Endothelial cell of umbilical vein (primary cell): ENCODE data around the gene FAM118B. TPM values are rescaled to one million over a fixed set of nuclear protein-coding genes. Genes with fewer than 3 reads are reported as not detected.

Experiments
- BruUV-seq: library from RNA; stranded (reverse); fragments of 400-500 nt; replicated peaks from 2 replicates; lab custom pipeline; 2021; lab: Mats Ljungman, UMichigan
- CTCF ChIA-PET: fragments of 300-600, 350-600 bp; sonication (Branson Sonifier 250); formaldehyde crosslinking; loops from one replicate; lab custom pipeline; 2021; ENCODE audit warnings: antibody characterized with exemption, inconsistent platforms; lab: Charles Lee
- POLR2A ChIA-PET: fragments of 300-600, 350-600 bp; sonication (Branson Sonifier 250); formaldehyde crosslinking; loops from one replicate; lab custom pipeline; 2021; ENCODE audit warnings: antibody characterized with exemption, inconsistent platforms; lab: Charles Lee
- DNase-seq: peaks from one replicate; pipeline ENCODE4 v3.0.0-alpha.2; 2011; ENCODE audit warnings: low read depth, low spot score
- FAIRE-seq: peaks from 2 replicates; lab custom pipeline; 2011; peaks lifted over from hg19 to GRCh38; lab: Jason Lieb, UNC
- H2AFZ ChIP-seq: 2 replicates; pipeline ENCODE4 v1.6.0; 2012; ENCODE audit warnings: low read depth, low read length, control low read depth, inconsistent platforms
- H3K27ac ChIP-seq: 2 replicates; pipeline ENCODE4 v1.5.1; 2011; ENCODE audit warnings: low read depth, mild to moderate bottlenecking, control low read depth, low read length, moderate library complexity; ENCODE audit not compliant: insufficient read depth
- H3K27me3 ChIP-seq, 2 experiments: 2 replicates each; pipeline versions ENCODE4 v1.6.0 to v1.6.1; 2011; ENCODE audit warnings: low read length in 2 of 2, mixed read lengths in 1 of 2; ENCODE audit not compliant: control insufficient read depth in 2 of 2, insufficient read depth in 2 of 2
- H3K36me3 ChIP-seq, 2 experiments: 2 replicates in 1 of 2; 3 replicates in 1 of 2; pipeline ENCODE4 v1.5.1; 2011; ENCODE audit warnings: low read length in 2 of 2, mild to moderate bottlenecking in 1 of 2, moderate library complexity in 1 of 2; ENCODE audit not compliant: control insufficient read depth in 2 of 2, insufficient read depth in 2 of 2; ENCODE audit errors: extremely low read depth in 1 of 2
- H3K4me1 ChIP-seq: 3 replicates; pipeline ENCODE4 v1.5.1; 2011; ENCODE audit warnings: mild to moderate bottlenecking, low read length; ENCODE audit not compliant: control insufficient read depth, insufficient read depth; ENCODE audit errors: extremely low read depth
- H3K4me2 ChIP-seq: 2 replicates; pipeline ENCODE4 v1.6.1; 2011; ENCODE audit warnings: low read length, control low read depth, mixed read lengths; ENCODE audit not compliant: insufficient read depth
- H3K4me3 ChIP-seq, 3 experiments: fragments of 200-600 bp in 1 of 3; sonication (generic), shearing (Covaris generic) in 1 of 3; replicated peaks in 1 of 3; 2 replicates each; pipeline ENCODE4 v1.5.1; 2011 to 2016; ENCODE audit warnings: control low read depth in 3 of 3, low read length in 3 of 3, mild to moderate bottlenecking in 2 of 3, inconsistent platforms in 1 of 3, low read depth in 1 of 3, moderate library complexity in 1 of 3; ENCODE audit not compliant: insufficient read depth in 1 of 3
- H3K79me2 ChIP-seq: 2 replicates; pipeline ENCODE4 v1.6.0; 2012; ENCODE audit warnings: low read length, inconsistent platforms; ENCODE audit not compliant: control insufficient read depth, insufficient read depth
- H3K9ac ChIP-seq: replicated peaks from 2 replicates; pipeline ENCODE3; 2011; ENCODE audit warnings: low read length, control low read depth; ENCODE audit not compliant: insufficient read depth; ENCODE audit errors: extremely low read depth
- H3K9me1 ChIP-seq: replicated peaks from 3 replicates; pipeline ENCODE4 v1.6.0; 2011; ENCODE audit warnings: mild to moderate bottlenecking, low read length; ENCODE audit not compliant: control insufficient read depth, insufficient read depth; ENCODE audit errors: extremely low read depth
- H3K9me3 ChIP-seq: replicated peaks from 2 replicates; pipeline ENCODE4 v1.5.1; 2012; ENCODE audit warnings: low read length, inconsistent platforms; ENCODE audit not compliant: control insufficient read depth, insufficient read depth
- H4K20me1 ChIP-seq: replicated peaks from 2 replicates; pipeline ENCODE3; 2011; ENCODE audit warnings: mild to moderate bottlenecking, low read length; ENCODE audit not compliant: control insufficient read depth, insufficient read depth; ENCODE audit errors: extremely low read depth
- CTCF ChIP-seq, 2 donors: IDR thresholded peaks; 1 replicate in 1 of 2; 2 replicates in 1 of 2; pipeline ENCODE4 v1.5.1; 2011; ENCODE audit warnings: low read length in 2 of 2, mild to moderate bottlenecking in 2 of 2, moderate library complexity in 2 of 2, control low read depth in 1 of 2, inconsistent platforms in 1 of 2, low read depth in 1 of 2; ENCODE audit not compliant: insufficient read depth in 1 of 2; ENCODE audit errors: extremely low read depth in 1 of 2
- EZH2 ChIP-seq: IDR thresholded peaks from 2 replicates; pipeline ENCODE4 v1.6.1; 2012; ENCODE audit warnings: borderline replicate concordance, low read depth, mild to moderate bottlenecking, moderate library complexity, low read length, inconsistent platforms; ENCODE audit not compliant: severe bottlenecking
- FOS ChIP-seq: IDR thresholded peaks from 2 replicates; pipeline ENCODE4 v1.6.1; 2011; ENCODE audit warnings: mild to moderate bottlenecking, low read length, moderate library complexity, borderline replicate concordance; ENCODE audit not compliant: insufficient read depth
- GATA2 ChIP-seq: IDR thresholded peaks from 2 replicates; pipeline ENCODE4 v1.7.0; 2011; ENCODE audit warnings: low read depth, mild to moderate bottlenecking, moderate library complexity, mixed read lengths, low read length; ENCODE audit not compliant: insufficient read length, insufficient read depth
- JUN ChIP-seq: IDR thresholded peaks from 2 replicates; pipeline ENCODE4 v1.6.1; 2011; ENCODE audit warnings: borderline replicate concordance, low read depth; ENCODE audit not compliant: insufficient read length, insufficient read depth
- MYC ChIP-seq: IDR thresholded peaks from one replicate; pipeline ENCODE4 v1.6.1; 2011; ENCODE audit warnings: mild to moderate bottlenecking, low read depth, low read length
- POLR2A ChIP-seq: IDR thresholded peaks from 2 replicates; pipeline ENCODE4 v1.6.1; 2012; ENCODE audit warnings: low read depth, mild to moderate bottlenecking, control low read depth, low read length
- POLR2AphosphoS5 ChIP-seq: IDR thresholded peaks from 2 replicates; pipeline ENCODE4 v1.6.1; 2012; ENCODE audit warnings: low read depth, mild to moderate bottlenecking, control low read depth, low read length, moderate library complexity; ENCODE audit not compliant: insufficient read depth
- dilution Hi-C: fragments of 300-500 bp; cut with MboI; formaldehyde crosslinking; loops from one replicate; pipeline ENCODE4 v1.15.0; 2019; ENCODE audit warnings: low sequenced_read_pairs; ENCODE audit not compliant: extremely low pct_ligation_motif_present
- intact Hi-C: fragments of 100-400 bp; cut with micrococcal nuclease; formaldehyde crosslinking; loops from one replicate; pipeline ENCODE4 v1.10.0; 2022
- polyA plus RNA-seq, 4 experiments: library from polyadenylated mRNA; depleted of rRNA in 3 of 4; stranded (reverse) in 3 of 4; unstranded in 1 of 4; fragments of >200 nt; gene quantifications; 2 replicates each; pipeline versions ENCODE4 v1.2.1 to v1.2.3, GENCODE V29; 2011 to 2012; ENCODE audit warnings: missing spikeins in 1 of 4
- total RNA-seq: library from RNA; stranded (reverse); gene quantifications from 2 replicates; pipeline ENCODE4 v1.2.3, GENCODE V29; 2021
- TF ChIP-seq, protein P1 (sequence below): IDR thresholded peaks from 2 replicates; pipeline ENCODE4 v1.6.1; 2011; ENCODE audit not compliant: insufficient read depth, insufficient read length

The FAM118B gene
- total and polyA plus RNA-seq, 2 donors (not counting 3 experiments of a cell fraction or from before 2014, with no cell fraction given) = 26.6 to 35.8 TPM

DNA sequence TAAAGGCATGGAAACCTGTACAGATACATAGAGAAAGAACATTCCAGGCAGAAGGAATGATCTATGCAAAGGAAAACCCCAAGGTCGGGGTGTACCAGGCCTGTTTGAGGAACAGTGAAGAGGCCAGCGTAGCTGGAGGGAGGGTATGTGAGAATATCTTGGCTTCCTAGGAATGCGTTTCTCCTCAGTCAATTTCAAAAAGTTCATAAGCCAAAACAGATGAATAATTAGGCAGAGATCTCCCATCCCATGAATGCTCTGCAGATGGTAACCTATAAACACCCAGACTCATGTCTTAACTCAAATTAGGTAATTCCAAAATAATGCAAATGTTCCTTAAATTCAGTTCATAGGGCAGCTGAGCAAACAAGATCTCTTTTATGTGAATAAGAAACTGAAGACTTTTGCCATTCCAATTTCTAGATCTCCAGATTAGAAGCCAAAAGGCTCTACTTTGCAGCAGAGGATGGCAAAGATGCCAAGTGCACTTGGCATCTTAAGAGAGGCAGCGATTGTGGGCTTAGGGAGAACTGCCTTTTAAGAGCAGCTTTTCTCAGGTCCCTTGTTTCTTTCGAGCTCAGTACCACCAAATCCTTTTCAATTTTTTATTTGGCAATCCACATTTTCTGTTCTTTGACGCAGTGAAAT, 13.2 kb downstream of the FAM118B start:
- Histone ChIP-seq H3K4me3 (no peak overlapping the region), H3K9me3 (no peaks in the 10 kb centered on the region), H3K4me2 (no peak overlapping the region), H3K4me1 (peaks cover 3% of the 10 kb centered on the region), H4K20me1 (peaks cover 3% of the 10 kb centered on the region), H3K27ac (no peak overlapping the region), H3K27me3 (no peaks in the 10 kb centered on the region), H3K9ac (no peak overlapping the region), H3K9me1 (no peaks in the 10 kb centered on the region), H2AFZ (no peak overlapping the region), H3K79me2 (peaks cover 44% of the 10 kb centered on the region), H3K36me3 (no peaks in the 10 kb centered on the region)
- CTCF ChIA-PET = interaction anchor here (1.4 kb wide), 1 partner anchor 13 kb away, joined by 4 read pairs; the partner anchor contains the start of gene FAM118B
- DNase-seq (no peak), FAIRE-seq (no peak)
- dilution Hi-C loops = no loop called here
- BruUV-seq = no TSS peak
- POLR2A ChIA-PET = no interaction called here
- intact Hi-C loops = no loop called here
- TF ChIP-seq POLR2AphosphoS5 = no peak
- TF ChIP-seq POLR2A = no peak
- no peak for TF ChIP-seq JUN
- TF ChIP-seq, protein P1, sequence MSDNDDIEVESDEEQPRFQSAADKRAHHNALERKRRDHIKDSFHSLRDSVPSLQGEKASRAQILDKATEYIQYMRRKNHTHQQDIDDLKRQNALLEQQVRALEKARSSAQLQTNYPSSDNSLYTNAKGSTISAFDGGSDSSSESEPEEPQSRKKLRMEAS = no peak
- TF ChIP-seq FOS = no peak
- TF ChIP-seq CTCF (IDR thresholded peaks at IDR 0.05; ENCODE audit: extremely low read depth in 1 of 2, insufficient read depth in 1 of 2, low read depth in 1 of 2, low read length in 2 of 2) = no peak
- TF ChIP-seq GATA2 = no peak
- no peak for TF ChIP-seq MYC
- TF ChIP-seq EZH2 = no peak
